GM12865 (cell line): ENCODE measurements around the gene MAP6.

Experiments used
- DNase-seq: peaks from one replicate; pipeline ENCODE4 v3.0.0; 2010; ENCODE audit warnings: low read depth
- H3K4me3 ChIP-seq: 2 replicates; pipeline ENCODE4 v1.5.1; 2011; ENCODE audit warnings: mild to moderate bottlenecking, low read depth, low read length, control low read depth
- TF ChIP-seq, protein P1 (sequence below): IDR thresholded peaks from 2 replicates; pipeline ENCODE4 v1.5.1; 2011; ENCODE audit warnings: low read length, control low read depth, low read depth, inconsistent platforms; ENCODE audit not compliant: insufficient read depth; ENCODE audit errors: missing control alignments

The MAP6 gene

DNA sequence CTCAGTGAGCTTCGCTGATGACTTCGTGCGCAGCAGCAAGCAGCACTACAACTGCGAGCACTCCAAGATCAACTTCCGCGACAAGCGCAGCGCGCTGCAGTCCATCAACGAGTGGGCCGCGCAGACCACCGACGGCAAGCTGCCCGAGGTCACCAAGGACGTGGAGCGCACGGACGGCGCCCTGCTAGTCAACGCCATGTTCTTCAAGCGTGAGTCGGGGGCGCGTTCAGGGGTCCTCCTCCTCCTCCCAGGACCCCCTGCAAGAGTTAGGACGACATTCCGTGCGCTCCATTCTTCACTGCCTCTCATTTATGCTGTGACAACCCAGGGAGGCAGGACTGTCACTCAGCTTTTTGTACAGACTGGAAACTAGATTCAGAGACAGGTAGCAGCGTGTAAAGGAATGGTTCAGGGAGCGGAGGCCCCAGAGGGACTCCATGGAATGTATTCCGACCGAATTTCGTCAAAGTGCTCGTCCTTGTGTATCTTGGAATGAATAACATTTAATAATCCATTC, 102.0 kb downstream of the MAP6 start:
- H3K4me3 ChIP-seq, result no peak overlapping the region
- TF ChIP-seq, protein P1, sequence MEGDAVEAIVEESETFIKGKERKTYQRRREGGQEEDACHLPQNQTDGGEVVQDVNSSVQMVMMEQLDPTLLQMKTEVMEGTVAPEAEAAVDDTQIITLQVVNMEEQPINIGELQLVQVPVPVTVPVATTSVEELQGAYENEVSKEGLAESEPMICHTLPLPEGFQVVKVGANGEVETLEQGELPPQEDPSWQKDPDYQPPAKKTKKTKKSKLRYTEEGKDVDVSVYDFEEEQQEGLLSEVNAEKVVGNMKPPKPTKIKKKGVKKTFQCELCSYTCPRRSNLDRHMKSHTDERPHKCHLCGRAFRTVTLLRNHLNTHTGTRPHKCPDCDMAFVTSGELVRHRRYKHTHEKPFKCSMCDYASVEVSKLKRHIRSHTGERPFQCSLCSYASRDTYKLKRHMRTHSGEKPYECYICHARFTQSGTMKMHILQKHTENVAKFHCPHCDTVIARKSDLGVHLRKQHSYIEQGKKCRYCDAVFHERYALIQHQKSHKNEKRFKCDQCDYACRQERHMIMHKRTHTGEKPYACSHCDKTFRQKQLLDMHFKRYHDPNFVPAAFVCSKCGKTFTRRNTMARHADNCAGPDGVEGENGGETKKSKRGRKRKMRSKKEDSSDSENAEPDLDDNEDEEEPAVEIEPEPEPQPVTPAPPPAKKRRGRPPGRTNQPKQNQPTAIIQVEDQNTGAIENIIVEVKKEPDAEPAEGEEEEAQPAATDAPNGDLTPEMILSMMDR, result no peak

DNA sequence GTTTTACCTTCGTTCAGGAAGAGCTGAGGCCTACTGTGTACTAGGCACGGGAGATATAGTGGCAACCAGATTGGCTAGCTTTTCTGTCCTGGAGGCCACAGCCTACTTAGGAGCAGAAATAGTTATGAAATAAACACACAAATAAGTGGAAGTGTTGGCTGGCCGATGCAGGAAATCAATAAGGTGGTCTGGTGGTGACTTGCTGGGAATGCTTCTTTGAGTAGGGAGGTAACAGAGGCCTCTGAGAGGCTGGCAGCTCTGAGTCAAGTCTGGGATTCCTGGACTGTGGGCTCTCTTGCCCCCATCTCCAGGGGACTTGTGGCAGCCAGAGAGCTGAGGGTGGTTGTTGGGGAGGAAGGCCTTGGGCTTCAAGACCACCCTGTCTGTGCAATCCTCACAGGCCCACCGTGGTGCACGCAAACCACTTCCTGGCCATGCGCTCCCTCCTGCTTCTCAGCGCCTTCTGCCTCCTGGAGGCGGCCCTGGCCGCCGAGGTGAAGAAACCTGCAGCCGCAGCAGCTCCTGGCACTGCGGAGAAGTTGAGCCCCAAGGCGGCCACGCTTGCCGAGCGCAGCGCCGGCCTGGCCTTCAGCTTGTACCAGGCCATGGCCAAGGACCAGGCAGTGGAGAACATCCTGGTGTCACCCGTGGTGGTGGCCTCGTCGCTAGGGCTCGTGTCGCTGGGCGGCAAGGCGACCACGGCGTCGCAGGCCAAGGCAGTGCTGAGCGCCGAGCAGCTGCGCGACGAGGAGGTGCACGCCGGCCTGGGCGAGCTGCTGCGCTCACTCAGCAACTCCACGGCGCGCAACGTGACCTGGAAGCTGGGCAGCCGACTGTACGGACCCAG, 102.7 kb downstream of the MAP6 start:
- H3K4me3 ChIP-seq, result no peak overlapping the region
- DNase-seq, result no peak
- TF ChIP-seq, protein P1, result no peak

More for the DNA sequence above, 102.0 kb downstream of the MAP6 start:
- DNase-seq, result no peak

DNA sequence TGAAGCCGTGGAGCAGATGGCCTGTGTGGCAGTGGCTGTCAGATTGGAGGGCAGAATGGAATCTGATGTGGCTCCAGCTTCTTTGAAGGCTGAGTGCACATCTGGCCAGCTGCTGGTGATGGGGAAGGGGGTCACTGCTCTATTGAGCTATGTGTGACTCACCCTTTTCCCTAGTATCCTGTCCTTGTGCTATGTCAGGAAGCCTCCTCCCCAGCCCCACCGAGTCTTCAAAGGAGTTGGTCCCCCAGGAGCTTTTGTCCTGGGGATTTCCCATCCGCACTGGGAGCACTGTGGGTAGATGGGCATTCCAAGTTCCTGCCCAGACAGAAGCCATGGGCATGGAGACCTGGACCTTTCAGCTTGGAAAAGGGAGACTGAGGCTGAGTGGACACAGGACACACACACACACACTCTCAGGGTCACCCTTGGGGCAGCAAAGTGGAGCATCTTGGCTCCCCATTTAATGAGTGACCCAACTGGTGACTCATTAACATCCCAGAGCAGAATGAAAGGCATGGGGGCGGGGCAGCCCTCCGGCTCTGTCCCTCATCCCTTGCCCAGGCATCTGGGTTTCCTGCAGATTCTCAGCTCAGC, 103.5 kb downstream of the MAP6 start:
- no peak overlapping the region for H3K4me3 ChIP-seq
- no peak for DNase-seq
- TF ChIP-seq, protein P1, result no peak

DNA sequence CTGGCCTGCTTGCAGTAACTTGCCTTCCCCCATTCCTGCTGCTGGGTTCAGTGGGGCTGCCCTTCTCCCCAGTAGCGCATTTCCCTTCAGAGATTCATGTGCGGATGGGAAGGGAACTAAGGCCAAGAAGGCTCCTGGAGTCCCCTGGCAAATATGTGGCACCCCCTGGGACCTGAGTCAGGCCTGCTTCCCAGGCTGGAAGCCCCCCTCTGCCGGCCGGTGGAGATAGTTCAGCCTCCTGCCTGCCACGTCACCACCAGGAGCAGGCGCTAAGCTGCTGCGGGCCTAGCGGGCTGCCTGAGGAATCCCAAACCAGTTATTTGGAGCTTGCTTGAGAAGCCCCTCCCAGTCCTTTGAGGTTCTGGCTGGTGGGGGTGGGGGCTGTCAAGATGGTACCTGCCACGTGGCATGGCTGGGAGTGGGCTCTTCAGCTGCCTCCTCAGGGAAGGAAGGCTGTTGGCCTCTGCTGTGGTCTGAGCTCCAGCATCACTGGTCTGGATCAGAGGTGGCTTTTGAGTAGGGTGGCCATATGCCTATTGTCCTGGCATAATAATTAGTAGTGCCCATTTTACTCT, 104.8 kb downstream of the MAP6 start:
- H3K4me3 ChIP-seq, result no peak overlapping the region
- TF ChIP-seq, protein P1, result no peak
- no peak for DNase-seq

DNA sequence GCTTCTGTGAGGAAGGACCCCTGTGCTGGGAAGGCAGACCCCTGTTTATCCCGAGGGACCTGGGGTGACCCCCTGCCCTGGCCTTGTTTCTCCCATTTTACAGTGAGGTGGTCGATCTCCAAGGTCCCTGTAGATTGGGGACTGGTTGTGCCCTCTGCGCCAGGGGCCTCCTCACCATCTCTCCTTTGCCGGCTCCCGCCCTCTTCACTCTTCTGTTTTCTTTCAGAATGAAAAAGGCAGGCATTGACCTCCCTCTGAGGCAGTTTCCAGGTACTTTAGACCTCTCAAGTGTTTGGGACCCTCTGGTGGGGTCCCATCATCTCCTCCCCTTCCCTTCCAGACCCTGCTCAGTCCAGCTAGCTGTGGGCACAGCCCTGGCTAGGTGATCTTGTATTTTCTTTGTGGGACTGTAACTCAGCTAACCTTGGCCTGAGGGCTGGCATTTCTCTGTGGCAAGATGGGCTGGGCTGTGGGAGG, 105.3 kb downstream of the MAP6 start:
- DNase-seq, result no peak
- H3K4me3 ChIP-seq, result peak overlapping the region; percentile 75
- TF ChIP-seq, protein P1, result no peak

DNA sequence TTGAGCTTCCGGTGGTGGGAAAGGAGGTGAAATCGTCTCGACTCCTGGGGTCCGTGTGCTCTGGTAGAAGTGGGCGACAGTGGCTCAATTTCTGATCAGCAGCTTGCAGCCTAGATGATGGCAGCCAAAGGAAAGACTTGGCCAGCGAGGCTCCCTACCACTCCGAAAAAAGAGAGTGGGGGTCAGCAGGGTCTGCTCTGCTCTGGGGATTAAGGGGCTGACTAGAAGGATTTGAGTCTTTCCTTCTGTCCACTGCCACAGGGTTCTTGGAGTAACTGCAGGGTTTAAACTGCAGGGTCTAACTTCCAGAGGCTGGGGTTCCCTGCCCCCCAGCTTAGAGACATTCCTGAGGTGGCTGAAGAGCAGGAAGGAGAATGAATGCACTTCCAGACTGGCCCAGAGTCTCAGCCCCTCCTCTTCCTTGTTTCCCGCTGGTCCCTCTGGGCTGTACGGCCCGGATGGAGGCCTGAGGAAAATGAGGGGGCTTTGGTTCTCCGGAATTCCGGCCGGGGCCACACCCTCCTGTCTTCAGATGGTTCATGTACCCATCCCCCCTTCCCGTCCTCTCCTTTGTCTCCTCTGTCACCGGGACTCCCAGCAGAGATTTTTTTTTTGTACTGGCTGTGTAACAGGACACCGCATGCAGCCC, 105.9 kb downstream of the MAP6 start:
- peak overlapping the region; percentile 75 for H3K4me3 ChIP-seq
- no peak for DNase-seq
- TF ChIP-seq, protein P1, result no peak
